GM10266 (cell line): ENCODE measurements around the gene DIDO1.
A peak's percentile ranks its signal among the peaks of the same experiment; 100 is the strongest.

Source experiments
- DNase-seq: peaks from one replicate; pipeline ENCODE4 v3.0.0; 2012; ENCODE audit errors: extremely low spot score
- TF ChIP-seq, protein P1 (sequence below): IDR thresholded peaks from 2 replicates; pipeline ENCODE4 v1.5.1; 2012; ENCODE audit warnings: mild to moderate bottlenecking, low read depth; ENCODE audit not compliant: control insufficient read depth, insufficient read depth; ENCODE audit errors: missing control alignments

The DIDO1 gene

GRCh38 chr20:62969939-62970306 lies 43.6 kb upstream of the DIDO1 start:
- no peak for DNase-seq
- TF ChIP-seq, protein P1, sequence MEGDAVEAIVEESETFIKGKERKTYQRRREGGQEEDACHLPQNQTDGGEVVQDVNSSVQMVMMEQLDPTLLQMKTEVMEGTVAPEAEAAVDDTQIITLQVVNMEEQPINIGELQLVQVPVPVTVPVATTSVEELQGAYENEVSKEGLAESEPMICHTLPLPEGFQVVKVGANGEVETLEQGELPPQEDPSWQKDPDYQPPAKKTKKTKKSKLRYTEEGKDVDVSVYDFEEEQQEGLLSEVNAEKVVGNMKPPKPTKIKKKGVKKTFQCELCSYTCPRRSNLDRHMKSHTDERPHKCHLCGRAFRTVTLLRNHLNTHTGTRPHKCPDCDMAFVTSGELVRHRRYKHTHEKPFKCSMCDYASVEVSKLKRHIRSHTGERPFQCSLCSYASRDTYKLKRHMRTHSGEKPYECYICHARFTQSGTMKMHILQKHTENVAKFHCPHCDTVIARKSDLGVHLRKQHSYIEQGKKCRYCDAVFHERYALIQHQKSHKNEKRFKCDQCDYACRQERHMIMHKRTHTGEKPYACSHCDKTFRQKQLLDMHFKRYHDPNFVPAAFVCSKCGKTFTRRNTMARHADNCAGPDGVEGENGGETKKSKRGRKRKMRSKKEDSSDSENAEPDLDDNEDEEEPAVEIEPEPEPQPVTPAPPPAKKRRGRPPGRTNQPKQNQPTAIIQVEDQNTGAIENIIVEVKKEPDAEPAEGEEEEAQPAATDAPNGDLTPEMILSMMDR: no peak

GRCh38 chr20:62969179-62969760 lies 43.0 kb upstream of the DIDO1 start:
- TF ChIP-seq, protein P1: no peak
- DNase-seq: no peak

DNA sequence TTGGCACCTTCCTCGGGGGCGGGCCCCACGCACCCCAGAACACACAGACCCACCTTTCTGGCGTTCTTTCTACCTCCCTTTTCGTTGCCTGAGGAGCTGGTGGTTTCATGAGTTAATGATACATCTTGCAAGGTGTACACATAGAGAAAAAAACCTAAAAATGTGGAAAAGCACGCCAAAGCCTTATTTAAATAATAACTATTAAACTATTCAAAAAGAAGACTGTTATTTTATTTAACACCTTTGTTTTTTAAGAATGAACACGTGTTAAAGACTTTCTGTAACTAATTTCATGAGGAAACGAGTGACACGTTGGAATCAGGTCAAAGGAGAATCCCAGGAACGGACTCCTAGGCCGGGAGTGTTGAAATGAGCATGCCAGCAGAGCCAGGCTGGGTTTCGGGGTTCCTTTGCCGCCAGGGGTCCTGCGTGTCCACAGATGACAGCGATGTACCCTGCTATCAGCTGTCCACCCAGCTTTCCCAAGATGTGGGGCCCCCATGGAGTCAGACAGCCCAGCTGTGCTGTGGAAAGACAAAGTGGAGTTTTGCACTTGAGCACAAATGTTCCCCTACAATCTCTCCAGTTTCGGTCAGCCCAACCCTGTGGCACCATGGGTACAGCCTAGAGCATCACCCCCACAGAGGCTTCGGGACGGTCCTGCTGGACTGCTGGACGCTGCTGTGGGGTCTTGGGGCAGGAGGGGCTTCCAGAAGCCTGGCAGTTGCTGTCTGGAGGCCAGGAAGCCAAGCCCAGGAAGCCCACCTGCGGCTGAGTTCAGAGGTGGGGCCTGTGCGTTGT lies 42.3 kb upstream of the DIDO1 start:
- DNase-seq: no peak
- TF ChIP-seq, protein P1: no peak

GRCh38 chr20:62967628-62968351 lies 41.5 kb upstream of the DIDO1 start:
- no peak for DNase-seq
- TF ChIP-seq, protein P1: no peak

GRCh38 chr20:62967149-62967501 lies 40.8 kb upstream of the DIDO1 start:
- TF ChIP-seq, protein P1: no peak
- DNase-seq: no peak

GRCh38 chr20:62966212-62967148 lies 40.2 kb upstream of the DIDO1 start:
- TF ChIP-seq, protein P1: no peak
- peak; percentile 10 for DNase-seq
